Trophoblast cell (in vitro differentiated cells and primary cell): ENCODE results near the gene KIRREL3.

Source experiments
- DNase-seq, 2 donors: peaks; one replicate each; pipeline ENCODE4 v3.0.0-alpha.2; 2016
- H2AFZ ChIP-seq: 2 replicates; pipeline ENCODE4 v1.6.1; 2013; ENCODE audit warnings: low read length, moderate library complexity, mild to moderate bottlenecking; ENCODE audit not compliant: insufficient read depth, poor library complexity
- H2AK5ac ChIP-seq: 2 replicates; pipeline ENCODE4 v1.6.1; 2013; ENCODE audit warnings: mild to moderate bottlenecking, low read length
- H2BK120ac ChIP-seq: 2 replicates; pipeline ENCODE4 v1.6.1; 2013; ENCODE audit warnings: low read length, mild to moderate bottlenecking, moderate library complexity; ENCODE audit not compliant: insufficient read depth, poor library complexity
- H2BK12ac ChIP-seq: 2 replicates; pipeline ENCODE4 v1.6.1; 2013; ENCODE audit warnings: mild to moderate bottlenecking, low read length, moderate library complexity
- H2BK5ac ChIP-seq: 2 replicates; pipeline ENCODE4 v1.6.1; 2013; ENCODE audit warnings: low read length, low read depth, moderate library complexity, mild to moderate bottlenecking; ENCODE audit not compliant: poor library complexity
- H3K14ac ChIP-seq: 2 replicates; pipeline ENCODE4 v1.6.1; 2013; ENCODE audit warnings: mild to moderate bottlenecking, low read length
- H3K18ac ChIP-seq: 2 replicates; pipeline ENCODE4 v1.6.1; 2013; ENCODE audit warnings: mild to moderate bottlenecking, low read length
- H3K23ac ChIP-seq: 2 replicates; pipeline ENCODE4 v1.6.1; 2013; ENCODE audit warnings: low read length
- H3K27ac ChIP-seq: 2 replicates; pipeline ENCODE4 v1.5.1; 2013; ENCODE audit warnings: low read depth, mild to moderate bottlenecking, inconsistent platforms, low read length, moderate library complexity
- H3K27me3 ChIP-seq: 2 replicates; pipeline ENCODE4 v1.6.1; 2013; ENCODE audit warnings: inconsistent platforms, mild to moderate bottlenecking, low read length, moderate library complexity; ENCODE audit not compliant: insufficient read depth
- H3K36me3 ChIP-seq, 2 experiments: 1 replicate in 1 of 2; 2 replicates in 1 of 2; pipeline ENCODE4 v1.6.1; 2013; ENCODE audit warnings: low read length in 2 of 2, mild to moderate bottlenecking in 2 of 2, moderate library complexity in 1 of 2; ENCODE audit not compliant: insufficient read depth in 2 of 2, control insufficient read depth in 1 of 2
- H3K4ac ChIP-seq: 2 replicates; pipeline ENCODE4 v1.6.1; 2013; ENCODE audit warnings: low read depth, mild to moderate bottlenecking, low read length, moderate library complexity
- H3K4me1 ChIP-seq, 2 experiments: 1 replicate in 1 of 2; 2 replicates in 1 of 2; pipeline ENCODE4 v1.6.1; 2013; ENCODE audit warnings: low read length in 2 of 2, mild to moderate bottlenecking in 2 of 2, moderate library complexity in 1 of 2; ENCODE audit not compliant: insufficient read depth in 2 of 2, control insufficient read depth in 1 of 2
- H3K4me2 ChIP-seq: 2 replicates; pipeline ENCODE4 v1.6.1; 2013; ENCODE audit warnings: inconsistent platforms, mild to moderate bottlenecking, low read length, moderate library complexity
- H3K4me3 ChIP-seq: 2 replicates; pipeline ENCODE4 v1.5.1; 2013; ENCODE audit warnings: mild to moderate bottlenecking, low read depth, low read length, inconsistent platforms
- H3K79me1 ChIP-seq: one replicate; pipeline ENCODE4 v1.6.1; 2013; ENCODE audit warnings: low read length
- H3K79me2 ChIP-seq: 2 replicates; pipeline ENCODE4 v1.6.1; 2013; ENCODE audit warnings: low read length, mild to moderate bottlenecking; ENCODE audit not compliant: control insufficient read depth, insufficient read depth, poor library complexity
- H3K9ac ChIP-seq: 2 replicates; pipeline ENCODE4 v1.6.1; 2013; ENCODE audit warnings: mild to moderate bottlenecking, low read length
- H3K9me3 ChIP-seq: 2 replicates; pipeline ENCODE4 v1.6.1; 2013; ENCODE audit warnings: low read depth, mild to moderate bottlenecking, control low read depth, inconsistent platforms, low read length; ENCODE audit not compliant: insufficient read depth
- H4K12ac ChIP-seq: 2 replicates; pipeline ENCODE4 v1.6.1; 2013; ENCODE audit warnings: low read depth, mild to moderate bottlenecking, low read length, moderate library complexity
- H4K8ac ChIP-seq: 2 replicates; pipeline ENCODE4 v1.6.1; 2013; ENCODE audit warnings: low read depth, mild to moderate bottlenecking, low read length, moderate library complexity
- H4K91ac ChIP-seq: one replicate; pipeline ENCODE4 v1.6.1; 2013; ENCODE audit warnings: low read depth, mild to moderate bottlenecking, low read length, moderate library complexity
- WGBS: extraction: QIAGEN DNeasy Blood & Tissue Kit; methylation state at CpG from one replicate; pipeline ENCODE4 v1.1.7; 2013; ENCODE audit warnings: missing lambda C conversion rate; ENCODE audit not compliant: insufficient read length, insufficient coverage; ENCODE audit errors: extremely low coverage; 5-methylcytosine and 5-hydroxymethylcytosine counted together

KIRREL3 gene

DNA sequence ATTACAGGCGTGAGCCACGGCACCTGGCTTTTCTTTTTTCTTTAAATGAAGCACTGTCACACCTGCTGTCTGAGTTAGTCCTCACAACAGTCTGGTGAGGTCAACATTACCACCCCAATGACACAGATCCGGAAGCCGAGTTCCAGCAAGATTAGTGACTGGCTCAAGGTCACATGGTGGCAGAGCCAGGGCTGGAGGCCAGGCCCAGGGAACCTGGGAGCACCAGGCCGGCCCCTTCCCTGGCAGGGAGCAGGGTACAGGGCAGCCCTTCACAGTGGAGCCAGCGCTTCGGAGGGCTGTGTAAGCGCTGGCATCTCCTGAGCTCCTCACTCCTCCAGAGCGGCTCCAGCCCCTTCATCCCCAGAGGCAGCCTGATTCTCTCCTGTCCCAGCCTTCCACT lies 526.4 kb downstream of the KIRREL3 start:
- Histone ChIP-seq H2BK120ac (no peak overlapping the region), H3K9me3 (no peaks in the 10 kb centered on the region), H3K79me1 (no peaks in the 10 kb centered on the region), H2BK5ac (no peak overlapping the region), H3K14ac (no peak overlapping the region), H3K27ac (no peak overlapping the region), H4K12ac (no peak overlapping the region), H4K91ac (no peak overlapping the region), H3K23ac (no peak overlapping the region), H3K79me2 (no peaks in the 10 kb centered on the region), H2AK5ac (no peak overlapping the region), H3K4me3 (no peak overlapping the region), H3K27me3 (no peaks in the 10 kb centered on the region), H3K18ac (no peak overlapping the region), H2BK12ac (no peak overlapping the region), H4K8ac (no peak overlapping the region), H2AFZ (no peak overlapping the region), H3K9ac (no peak overlapping the region), H3K4me1 (no peaks in the 10 kb centered on the region), H3K4ac (no peak overlapping the region), H3K36me3 (no peaks in the 10 kb centered on the region), H3K4me2 (no peak overlapping the region)
- DNase-seq: no peak
- WGBS: no CpG with 5 or more reads among the region's 9 CpGs

DNA sequence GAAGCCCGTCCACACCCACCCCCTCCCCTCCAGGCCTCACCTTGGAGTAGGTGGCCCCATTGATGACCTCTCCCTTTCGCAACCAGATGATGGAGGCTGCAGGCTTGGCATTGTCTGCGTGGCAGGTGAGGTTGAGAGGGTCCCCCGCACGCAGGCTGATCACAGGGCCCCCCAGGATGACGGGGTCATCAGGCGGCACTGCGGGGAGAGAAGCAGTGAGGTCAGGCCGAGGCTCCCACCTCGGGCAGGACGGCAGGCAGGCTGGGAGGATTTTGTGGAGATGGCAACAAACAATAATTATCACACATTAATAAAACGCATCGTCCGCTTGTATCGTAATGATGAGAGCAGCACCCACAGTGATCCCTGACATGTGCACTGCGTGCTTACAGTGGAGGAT lies 527.3 kb downstream of the KIRREL3 start:
- H3K4me2 ChIP-seq: no peak overlapping the region
- no peak overlapping the region for H4K91ac ChIP-seq
- no peak overlapping the region for H2BK5ac ChIP-seq
- H3K9me3 ChIP-seq: no peaks in the 10 kb centered on the region
- no peaks in the 10 kb centered on the region for H3K79me2 ChIP-seq
- no peaks in the 10 kb centered on the region for H3K36me3 ChIP-seq
- H3K18ac ChIP-seq: no peak overlapping the region
- no peak overlapping the region for H2AFZ ChIP-seq
- no peaks in the 10 kb centered on the region for H3K4me1 ChIP-seq
- no peak overlapping the region for H3K9ac ChIP-seq
- H2BK12ac ChIP-seq: no peak overlapping the region
- no peak overlapping the region for H3K27ac ChIP-seq
- WGBS: no CpG with 5 or more reads among the region's 16 CpGs
- no peak for DNase-seq
- no peaks in the 10 kb centered on the region for H3K79me1 ChIP-seq
- no peak overlapping the region for H3K4ac ChIP-seq
- H3K27me3 ChIP-seq: no peaks in the 10 kb centered on the region
- no peak overlapping the region for H2AK5ac ChIP-seq
- H4K12ac ChIP-seq: no peak overlapping the region
- no peak overlapping the region for H3K14ac ChIP-seq
- H3K23ac ChIP-seq: no peak overlapping the region
- H4K8ac ChIP-seq: no peak overlapping the region
- H2BK120ac ChIP-seq: no peak overlapping the region
- H3K4me3 ChIP-seq: no peak overlapping the region

DNA sequence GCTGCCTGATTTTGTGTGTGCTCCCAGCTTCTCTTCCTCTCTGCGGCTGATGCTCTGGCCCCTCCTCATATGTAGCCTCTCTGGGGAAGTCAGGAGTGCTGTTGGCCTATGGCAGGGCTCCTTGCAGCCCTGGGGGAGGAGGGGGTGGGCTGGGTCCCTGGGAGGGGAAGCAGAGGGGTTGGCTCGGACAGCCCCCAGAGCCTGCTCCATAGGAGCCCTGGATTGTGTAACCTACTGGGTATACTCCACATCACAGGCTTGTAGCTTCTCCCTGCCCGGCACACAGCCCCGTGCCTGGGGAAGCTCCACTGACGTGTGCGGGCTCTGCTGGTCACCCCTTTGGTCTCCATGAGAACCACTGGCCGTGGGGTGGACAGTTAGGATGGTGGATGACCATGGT lies 531.3 kb downstream of the KIRREL3 start:
- Histone ChIP-seq H2BK5ac (no peak overlapping the region), H2BK12ac (no peak overlapping the region), H3K4me1 (no peaks in the 10 kb centered on the region), H2AK5ac (no peak overlapping the region), H3K9me3 (peaks cover 2% of the 10 kb centered on the region), H4K8ac (no peak overlapping the region), H3K4me3 (no peak overlapping the region), H3K23ac (no peak overlapping the region), H3K27ac (no peak overlapping the region), H3K14ac (no peak overlapping the region), H3K79me2 (no peaks in the 10 kb centered on the region), H3K79me1 (no peaks in the 10 kb centered on the region), H3K18ac (no peak overlapping the region), H2AFZ (no peak overlapping the region), H3K36me3 (no peaks in the 10 kb centered on the region), H3K27me3 (no peaks in the 10 kb centered on the region), H3K4me2 (no peak overlapping the region), H3K4ac (no peak overlapping the region), H2BK120ac (no peak overlapping the region), H3K9ac (no peak overlapping the region), H4K12ac (no peak overlapping the region), H4K91ac (no peak overlapping the region)
- WGBS: no CpG with 5 or more reads among the region's 7 CpGs
- no peak for DNase-seq

DNA sequence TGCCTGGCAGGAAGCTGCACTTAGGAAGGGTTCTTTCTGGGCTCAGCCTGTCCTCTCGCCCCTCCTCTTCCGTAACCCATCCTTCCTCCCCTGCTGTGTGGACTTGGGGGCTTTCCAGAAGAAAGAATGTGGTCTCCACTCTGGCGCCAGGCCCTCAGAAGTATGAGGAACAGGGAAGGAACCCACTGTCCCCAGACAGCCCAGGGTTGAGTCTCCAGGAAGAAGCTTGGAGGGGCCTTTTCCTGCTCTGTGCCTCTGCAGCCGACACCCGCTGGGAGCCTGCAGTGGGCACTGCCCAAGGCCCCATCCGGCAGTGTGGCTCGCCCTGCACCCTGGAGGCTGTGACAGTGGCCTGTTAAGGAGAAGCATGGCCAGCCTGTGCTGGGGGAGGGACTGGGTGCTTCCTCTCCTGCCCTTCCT lies 532.5 kb downstream of the KIRREL3 start:
- no peak overlapping the region for H2BK120ac ChIP-seq
- no peaks in the 10 kb centered on the region for H3K79me2 ChIP-seq
- H3K14ac ChIP-seq: no peak overlapping the region
- no peak overlapping the region for H2BK5ac ChIP-seq
- H3K36me3 ChIP-seq: no peaks in the 10 kb centered on the region
- no peaks in the 10 kb centered on the region for H3K79me1 ChIP-seq
- H2AK5ac ChIP-seq: no peak overlapping the region
- H3K9ac ChIP-seq: no peak overlapping the region
- no peak overlapping the region for H4K8ac ChIP-seq
- no peak overlapping the region for H4K12ac ChIP-seq
- no peak overlapping the region for H4K91ac ChIP-seq
- no peak overlapping the region for H2AFZ ChIP-seq
- no peak overlapping the region for H2BK12ac ChIP-seq
- WGBS: no CpG with 5 or more reads among the region's 7 CpGs
- no peak overlapping the region for H3K27ac ChIP-seq
- H3K27me3 ChIP-seq: no peaks in the 10 kb centered on the region
- no peak overlapping the region for H3K4me2 ChIP-seq
- H3K18ac ChIP-seq: no peak overlapping the region
- H3K4me1 ChIP-seq: no peaks in the 10 kb centered on the region
- H3K4ac ChIP-seq: no peak overlapping the region
- H3K23ac ChIP-seq: no peak overlapping the region
- no peak for DNase-seq
- H3K9me3 ChIP-seq: peaks cover 2% of the 10 kb centered on the region
- H3K4me3 ChIP-seq: no peak overlapping the region
